Fibroblast of lung (primary cell): ENCODE measurements around the gene CIDEC. TPM values are rescaled to one million over a fixed set of nuclear protein-coding genes. Genes with fewer than 3 reads are reported as not detected.
A peak's percentile ranks its signal among the peaks of the same experiment; 100 is the strongest.

Experiments used
- DNase-seq, 2 donors: peaks; one replicate each; pipeline versions ENCODE4 v3.0.0 to v3.0.0-alpha.2; 2010; ENCODE audit warnings: low read depth in 2 of 2
- H2AFZ ChIP-seq: 2 replicates; pipeline ENCODE4 v1.5.1; 2012; ENCODE audit warnings: low read length, control low read depth, inconsistent platforms
- H3K27ac ChIP-seq: 2 replicates; pipeline ENCODE4 v1.5.1; 2011; ENCODE audit warnings: low read length, control low read depth; ENCODE audit not compliant: insufficient read depth
- H3K27me3 ChIP-seq: 2 replicates; pipeline ENCODE4 v1.5.1; 2011; ENCODE audit warnings: mild to moderate bottlenecking, low read length; ENCODE audit not compliant: control insufficient read depth, insufficient read depth
- H3K36me3 ChIP-seq: 2 replicates; pipeline ENCODE4 v1.5.1; 2011; ENCODE audit warnings: low read length; ENCODE audit not compliant: control insufficient read depth, insufficient read depth
- H3K4me1 ChIP-seq: 2 replicates; pipeline ENCODE4 v1.5.1; 2011; ENCODE audit warnings: low read length; ENCODE audit not compliant: control insufficient read depth, insufficient read depth; ENCODE audit errors: extremely low read depth
- H3K4me2 ChIP-seq: 2 replicates; pipeline ENCODE4 v1.5.1; 2011; ENCODE audit warnings: low read length, control low read depth; ENCODE audit not compliant: insufficient read depth; ENCODE audit errors: extremely low read depth
- H3K4me3 ChIP-seq, 4 experiments: fragments of 200-600 bp in 1 of 4; sonication (generic) in 1 of 4; replicated peaks in 1 of 4; 2 replicates each; pipeline ENCODE4 v1.5.1; 2011 to 2016; ENCODE audit warnings: low read length in 4 of 4, low read depth in 3 of 4, mild to moderate bottlenecking in 3 of 4, control low read depth in 2 of 4, inconsistent platforms in 1 of 4, mixed read lengths in 1 of 4; ENCODE audit not compliant: insufficient read depth in 1 of 4; ENCODE audit errors: control extremely low read depth in 1 of 4
- H3K79me2 ChIP-seq: 2 replicates; pipeline ENCODE4 v1.5.1; 2012; ENCODE audit warnings: mild to moderate bottlenecking, low read length, inconsistent platforms; ENCODE audit not compliant: control insufficient read depth, insufficient read depth
- H3K9ac ChIP-seq: 2 replicates; pipeline ENCODE4 v1.5.1; 2011; ENCODE audit warnings: mild to moderate bottlenecking, low read length, control low read depth; ENCODE audit not compliant: insufficient read depth
- H3K9me3 ChIP-seq: 2 replicates; pipeline ENCODE4 v1.5.1; 2012; ENCODE audit warnings: low read depth, low read length; ENCODE audit not compliant: control insufficient read depth, insufficient read depth
- H4K20me1 ChIP-seq: 2 replicates; pipeline ENCODE4 v1.5.1; 2011; ENCODE audit warnings: low read length; ENCODE audit not compliant: control insufficient read depth, insufficient read depth; ENCODE audit errors: extremely low read depth
- EZH2 ChIP-seq: IDR thresholded peaks from 2 replicates; pipeline ENCODE4 v1.5.1; 2012; ENCODE audit warnings: low read length, control low read depth, mild to moderate bottlenecking; ENCODE audit errors: missing control alignments
- polyA plus RNA-seq, 2 donors: library from polyadenylated mRNA; depleted of rRNA in 1 of 2; stranded (reverse) in 1 of 2; unstranded in 1 of 2; fragments of >200 nt; gene quantifications; 2 replicates each; pipeline ENCODE4 v1.2.1, GENCODE V29; 2011 to 2012; ENCODE audit warnings: missing spikeins in 1 of 2
- total RNA-seq: library from RNA; depleted of rRNA; stranded (reverse); fragments of >200 nt; gene quantifications from 2 replicates; pipeline ENCODE4 v1.2.1, GENCODE V29; 2014
- TF ChIP-seq, protein P1 (sequence below), 2 donors: IDR thresholded peaks in 1 of 2; conservative IDR thresholded peaks in 1 of 2; 1 replicate in 1 of 2; 2 replicates in 1 of 2; pipeline ENCODE4 v1.5.1; 2011 to 2012; ENCODE audit warnings: low read length in 2 of 2, control low read depth in 1 of 2, inconsistent platforms in 1 of 2, low read depth in 1 of 2, mild to moderate bottlenecking in 1 of 2

CIDEC gene
- total and polyA plus RNA-seq, 2 donors (not counting 1 experiment from before 2014, with no cell fraction given) = 0.08 to 0.17 TPM

DNA sequence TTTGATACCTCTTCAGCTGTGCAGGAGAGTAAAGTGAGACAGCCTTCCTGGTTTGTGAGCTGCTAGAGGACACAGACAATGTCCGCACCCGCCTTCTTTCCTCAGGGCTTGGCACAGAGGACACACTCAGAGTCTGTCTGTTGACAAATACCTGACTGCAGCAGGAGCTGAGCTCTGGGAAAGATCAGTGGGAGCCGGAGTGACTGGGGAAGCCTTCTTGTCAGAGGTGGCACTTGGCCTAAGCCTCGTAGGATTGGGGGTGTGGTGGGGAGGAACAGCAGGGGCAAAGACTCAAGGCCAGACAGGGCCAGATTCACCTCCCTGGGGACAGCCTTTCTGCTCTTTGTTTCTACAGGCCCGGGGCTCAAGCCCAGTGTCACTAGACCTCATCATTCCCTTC, 33.5 kb upstream of the CIDEC start:
- no peak for TF ChIP-seq EZH2
- TF ChIP-seq, protein P1, sequence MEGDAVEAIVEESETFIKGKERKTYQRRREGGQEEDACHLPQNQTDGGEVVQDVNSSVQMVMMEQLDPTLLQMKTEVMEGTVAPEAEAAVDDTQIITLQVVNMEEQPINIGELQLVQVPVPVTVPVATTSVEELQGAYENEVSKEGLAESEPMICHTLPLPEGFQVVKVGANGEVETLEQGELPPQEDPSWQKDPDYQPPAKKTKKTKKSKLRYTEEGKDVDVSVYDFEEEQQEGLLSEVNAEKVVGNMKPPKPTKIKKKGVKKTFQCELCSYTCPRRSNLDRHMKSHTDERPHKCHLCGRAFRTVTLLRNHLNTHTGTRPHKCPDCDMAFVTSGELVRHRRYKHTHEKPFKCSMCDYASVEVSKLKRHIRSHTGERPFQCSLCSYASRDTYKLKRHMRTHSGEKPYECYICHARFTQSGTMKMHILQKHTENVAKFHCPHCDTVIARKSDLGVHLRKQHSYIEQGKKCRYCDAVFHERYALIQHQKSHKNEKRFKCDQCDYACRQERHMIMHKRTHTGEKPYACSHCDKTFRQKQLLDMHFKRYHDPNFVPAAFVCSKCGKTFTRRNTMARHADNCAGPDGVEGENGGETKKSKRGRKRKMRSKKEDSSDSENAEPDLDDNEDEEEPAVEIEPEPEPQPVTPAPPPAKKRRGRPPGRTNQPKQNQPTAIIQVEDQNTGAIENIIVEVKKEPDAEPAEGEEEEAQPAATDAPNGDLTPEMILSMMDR (conservative IDR thresholded peaks at IDR 0.05 in 1 of 2, IDR thresholded peaks at IDR 0.05 in 1 of 2; ENCODE audit: low read depth in 1 of 2, low read length in 2 of 2) = no peak
- no peak overlapping the region for H2AFZ ChIP-seq
- no peak for DNase-seq
- no peaks in the 10 kb centered on the region for H3K27me3 ChIP-seq
- peaks cover 2% of the 10 kb centered on the region for H3K36me3 ChIP-seq
- no peak overlapping the region for H3K9ac ChIP-seq
- H3K4me2 ChIP-seq = no peak overlapping the region
- H3K79me2 ChIP-seq = peaks cover 4% of the 10 kb centered on the region
- no peak overlapping the region for H3K27ac ChIP-seq
- H3K9me3 ChIP-seq = no peaks in the 10 kb centered on the region
- H4K20me1 ChIP-seq = no peaks in the 10 kb centered on the region
- H3K4me1 ChIP-seq = peaks cover 13% of the 10 kb centered on the region
- no peak overlapping the region for H3K4me3 ChIP-seq

DNA sequence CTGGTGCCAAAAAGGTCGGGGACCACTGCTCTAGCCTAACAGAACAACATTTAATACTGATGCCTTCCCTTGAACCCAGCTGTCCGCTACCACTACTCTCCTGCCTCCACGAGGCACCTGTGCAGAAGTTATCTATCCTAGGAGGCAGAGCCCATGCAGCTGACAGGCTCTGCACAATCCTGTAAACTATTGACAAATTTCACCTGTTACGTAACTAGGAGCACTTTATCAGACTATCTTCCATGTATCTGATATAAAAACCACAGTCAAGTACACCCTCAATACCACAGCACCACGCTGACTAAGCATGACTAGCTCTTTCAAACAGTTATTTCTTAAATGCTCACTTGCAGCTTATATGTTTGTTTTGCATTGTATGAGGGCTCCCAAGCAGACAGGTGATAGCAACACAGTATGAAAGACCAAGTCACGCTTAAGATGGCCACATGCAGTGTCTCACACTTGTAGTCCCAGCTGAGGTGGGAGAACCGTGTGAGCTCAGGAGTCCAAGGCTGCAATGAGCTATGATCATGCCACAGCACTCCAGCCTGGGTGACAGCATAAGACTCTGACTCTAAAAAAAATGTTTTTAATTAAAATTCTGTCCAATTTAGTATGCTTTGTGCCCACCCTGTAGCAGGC, 32.4 kb upstream of the CIDEC start:
- Histone ChIP-seq H3K79me2 (no peaks in the 10 kb centered on the region), H3K4me2 (no peak overlapping the region), H3K4me3 (no peak overlapping the region), H3K27me3 (no peaks in the 10 kb centered on the region), H4K20me1 (no peaks in the 10 kb centered on the region), H3K27ac (no peak overlapping the region), H3K36me3 (no peaks in the 10 kb centered on the region), H3K9me3 (no peaks in the 10 kb centered on the region), H2AFZ (no peak overlapping the region), H3K9ac (no peak overlapping the region), H3K4me1 (peaks cover 13% of the 10 kb centered on the region)
- no peak for TF ChIP-seq EZH2
- TF ChIP-seq, protein P1 (conservative IDR thresholded peaks at IDR 0.05 in 1 of 2, IDR thresholded peaks at IDR 0.05 in 1 of 2; ENCODE audit: low read depth in 1 of 2, low read length in 2 of 2) = no peak
- DNase-seq = peak; percentile 56 to 84

DNA sequence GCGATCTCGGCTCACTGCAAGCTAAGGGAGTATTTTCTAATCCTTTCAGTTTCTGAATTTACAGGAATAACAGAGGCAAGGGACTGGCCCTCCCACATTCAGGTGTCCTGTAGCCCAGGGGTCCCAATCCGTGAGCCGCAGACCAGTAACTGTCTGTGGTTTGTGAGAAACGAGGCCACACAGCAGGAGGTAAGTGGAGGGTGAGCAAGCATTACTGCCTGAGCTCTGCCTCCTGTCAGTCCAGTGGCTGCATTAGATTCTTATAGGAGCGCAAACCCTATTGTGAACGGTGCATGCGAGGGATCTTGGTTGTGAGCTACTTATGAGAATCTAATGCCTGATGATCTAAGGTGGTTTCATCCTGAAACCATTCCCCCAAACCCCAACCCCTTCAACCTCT, 31.8 kb upstream of the CIDEC start:
- peaks cover 13% of the 10 kb centered on the region for H3K4me1 ChIP-seq
- H3K9ac ChIP-seq = no peak overlapping the region
- no peaks in the 10 kb centered on the region for H3K36me3 ChIP-seq
- no peak for DNase-seq
- H3K27ac ChIP-seq = no peak overlapping the region
- H4K20me1 ChIP-seq = no peaks in the 10 kb centered on the region
- no peak overlapping the region for H3K4me2 ChIP-seq
- H3K4me3 ChIP-seq = no peak overlapping the region
- H3K27me3 ChIP-seq = no peaks in the 10 kb centered on the region
- no peak for TF ChIP-seq EZH2
- TF ChIP-seq, protein P1 (conservative IDR thresholded peaks at IDR 0.05 in 1 of 2, IDR thresholded peaks at IDR 0.05 in 1 of 2; ENCODE audit: low read depth in 1 of 2, low read length in 2 of 2) = no peak
- H2AFZ ChIP-seq = no peak overlapping the region
- H3K9me3 ChIP-seq = no peaks in the 10 kb centered on the region
- no peaks in the 10 kb centered on the region for H3K79me2 ChIP-seq
